Activated CD8-positive, alpha-beta memory T cell treated with anti-CD3 and anti-CD28 coated beads for 36 hours (primary cell): ENCODE results near the gene TDP2. TPM values are rescaled to one million over a fixed set of nuclear protein-coding genes. Genes with fewer than 3 reads are reported as not detected.
"Not testable (repeated sequence)": the region's sequence is repeated elsewhere in the genome, so short reads cannot be mapped to it uniquely, and the experiment has no call there.

Source experiments
- CTCF ChIA-PET: fragments of 350-600 bp; sonication (Branson Sonifier 250); formaldehyde crosslinking; loops from one replicate; lab custom pipeline; 2021; ENCODE audit warnings: antibody characterized with exemption; lab: Charles Lee
- POLR2A ChIA-PET: fragments of 350-600 bp; sonication (Branson Sonifier 250); formaldehyde crosslinking; loops from one replicate; lab custom pipeline; 2021; ENCODE audit warnings: antibody characterized with exemption; lab: Charles Lee
- total RNA-seq, 2 experiments: library from RNA; stranded (reverse); gene quantifications; one replicate each; pipeline ENCODE4 v1.2.3, GENCODE V29; 2021

The TDP2 gene
- total RNA-seq, 2 experiments from 2014 or later = 44.6 to 44.8 TPM

GRCh38 chr6:24686946-24687345 is 20.2 kb upstream of the TDP2 start:
- POLR2A ChIA-PET = no interaction called here
- CTCF ChIA-PET = no interaction called here

- CTCF ChIA-PET = no interaction called here
- POLR2A ChIA-PET = no interaction called here
Observed at GRCh38 chr6:24686408-24686807, 19.7 kb upstream of the TDP2 start.

- ChIA-PET POLR2A (no interaction called here), CTCF (interaction anchor here (1.4 to 1.9 kb wide), 2 partner anchors 16 to 115 kb away, joined by 3 to 5 read pairs; partner anchors contain the start of gene ACOT13)
Observed at GRCh38 chr6:24683297-24684296, 16.9 kb upstream of the TDP2 start.

GRCh38 chr6:24680582-24680981 is 13.9 kb upstream of the TDP2 start:
- ChIA-PET POLR2A (no interaction called here), CTCF (no interaction called here)

- POLR2A ChIA-PET = not testable (repeated sequence)
Observed at GRCh38 chr6:24678792-24679352, 12.2 kb upstream of the TDP2 start.

GRCh38 chr6:24673625-24674024 is 6.9 kb upstream of the TDP2 start:
- ChIA-PET CTCF (no interaction called here), POLR2A (no interaction called here)

More at GRCh38 chr6:24678792-24679352, 12.2 kb upstream of the TDP2 start:
- CTCF ChIA-PET = not testable (repeated sequence)

GRCh38 chr6:24672620-24673182 is 6.0 kb upstream of the TDP2 start:
- POLR2A ChIA-PET = no interaction called here
- CTCF ChIA-PET = no interaction called here

- CTCF ChIA-PET, POLR2A ChIA-PET: not testable (repeated sequence)
Observed at GRCh38 chr6:24671077-24671476, 4.4 kb upstream of the TDP2 start.

GRCh38 chr6:24670492-24670891 is 3.8 kb upstream of the TDP2 start:
- CTCF ChIA-PET, POLR2A ChIA-PET: not testable (repeated sequence)

- ChIA-PET POLR2A (no interaction called here), CTCF (interaction anchor here (1.4 kb wide), 1 partner anchor 85 kb away, joined by 3 read pairs; no protein-coding TSS in a partner anchor)
Observed at GRCh38 chr6:24668997-24669361, 2.3 kb upstream of the TDP2 start.

GRCh38 chr6:24668066-24668996 is 1.6 kb upstream of the TDP2 start:
- CTCF ChIA-PET = interaction anchor here (1.4 kb wide), 1 partner anchor 85 kb away, joined by 3 read pairs; no protein-coding TSS in a partner anchor
- POLR2A ChIA-PET = not testable (repeated sequence)

- CTCF ChIA-PET = interaction anchor here (1.0 to 1.8 kb wide), 5 partner anchors 16 to 172 kb away, joined by 4 to 8 read pairs (median 5); partner anchors contain the start of gene KIAA0319
- POLR2A ChIA-PET = interaction anchor here (1.3 kb wide), 1 partner anchor 12 kb away, joined by 5 read pairs; no protein-coding TSS in a partner anchor
Observed at GRCh38 chr6:24667378-24667803, 692 bp upstream of the TDP2 start.

- ChIA-PET CTCF (interaction anchor here (0.7 to 1.8 kb wide), 6 partner anchors 11 to 171 kb away, joined by 3 to 8 read pairs (median 4); partner anchors contain the start of gene KIAA0319), POLR2A (interaction anchor here (1.0 to 1.4 kb wide), 4 partner anchors 11 to 172 kb away, joined by 3 to 5 read pairs (median 3); partner anchors contain the start of gene ALDH5A1)
Observed at GRCh38 chr6:24666097-24666640, 530 bp downstream of the TDP2 start.

- ChIA-PET POLR2A (interaction anchor here (0.5 kb wide), 1 partner anchor 54 kb away, joined by 3 read pairs; no protein-coding TSS in a partner anchor), CTCF (no interaction called here)
Observed at GRCh38 chr6:24664046-24664987, 2.4 kb downstream of the TDP2 start.

GRCh38 chr6:24663189-24663588 is 3.5 kb downstream of the TDP2 start:
- ChIA-PET POLR2A (no interaction called here), CTCF (no interaction called here)

GRCh38 chr6:24662236-24662635 is 4.5 kb downstream of the TDP2 start:
- ChIA-PET POLR2A (no interaction called here), CTCF (no interaction called here)

- CTCF ChIA-PET, POLR2A ChIA-PET: not testable (repeated sequence)
Observed at GRCh38 chr6:24661759-24662158, 4.9 kb downstream of the TDP2 start.
